ENCODE results near the gene PPP2R5A.
A peak's percentile ranks its signal among the peaks of the same experiment; 100 is the strongest.
"Not testable (repeated sequence)": the region's sequence is repeated elsewhere in the genome, so short reads cannot be mapped to it uniquely, and the experiment has no call there.

The PPP2R5A gene

GRCh38 chr1:212364985-212365384 is 79.8 kb downstream of the PPP2R5A start:
- DNase-seq, result no peak

GRCh38 chr1:212366901-212367300 is 81.7 kb downstream of the PPP2R5A start:
- DNase-seq, result no peak

- no peak for DNase-seq
Measured at GRCh38 chr1:212367474-212368072, 82.4 kb downstream of the PPP2R5A start.

- peak; percentile 56 for DNase-seq
Measured at GRCh38 chr1:212368073-212368484, 82.9 kb downstream of the PPP2R5A start.

GRCh38 chr1:212375986-212376385 is 90.8 kb downstream of the PPP2R5A start:
- no peak for DNase-seq

GRCh38 chr1:212377644-212378043 is 92.4 kb downstream of the PPP2R5A start:
- no peak for DNase-seq

- DNase-seq, result no peak
Measured at GRCh38 chr1:212379366-212379765, 94.2 kb downstream of the PPP2R5A start.

GRCh38 chr1:212381397-212382035 is 96.3 kb downstream of the PPP2R5A start:
- DNase-seq, result no peak

- no peak for DNase-seq
Measured at GRCh38 chr1:212386029-212386428, 100.8 kb downstream of the PPP2R5A start.

GRCh38 chr1:212388985-212389716 is 103.9 kb downstream of the PPP2R5A start:
- no peak for DNase-seq

- DNase-seq, result not testable (repeated sequence)
Measured at GRCh38 chr1:212395678-212396437, 110.6 kb downstream of the PPP2R5A start.

- DNase-seq, result no peak
Measured at GRCh38 chr1:212396638-212397037, 111.4 kb downstream of the PPP2R5A start.

GRCh38 chr1:212397171-212397570 is 112.0 kb downstream of the PPP2R5A start:
- DNase-seq, result no peak

GRCh38 chr1:212401042-212401441 is 115.8 kb downstream of the PPP2R5A start:
- no peak for DNase-seq

- DNase-seq, result no peak
Measured at GRCh38 chr1:212401838-212402582, 116.8 kb downstream of the PPP2R5A start.

- no peak for DNase-seq
Measured at GRCh38 chr1:212402666-212403321, 117.6 kb downstream of the PPP2R5A start.

GRCh38 chr1:212410231-212410820 is 125.1 kb downstream of the PPP2R5A start:
- DNase-seq, result no peak

Data from central memory CD4-positive, alpha-beta T cell (primary cell).